Activated naive CD8-positive, alpha-beta T cell (primary cell): Measurements from ENCODE around the gene TIGAR.

Experiments used
- H3K27ac Mint-ChIP-seq: one replicate; pipeline ENCODE4 v1.8.0; 2021; ENCODE audit warnings: mixed read lengths
- H3K27me3 Mint-ChIP-seq: one replicate; pipeline ENCODE4 v1.8.0; 2021; ENCODE audit warnings: mixed read lengths
- H3K36me3 Mint-ChIP-seq: one replicate; pipeline ENCODE4 v1.8.0; 2021; ENCODE audit warnings: mixed read lengths
- H3K4me1 Mint-ChIP-seq: one replicate; pipeline ENCODE4 v1.8.0; 2021; ENCODE audit warnings: low read depth, mixed read lengths
- H3K4me3 Mint-ChIP-seq: one replicate; pipeline ENCODE4 v1.8.0; 2021; ENCODE audit warnings: mild to moderate bottlenecking, mixed read lengths
- H3K9me3 Mint-ChIP-seq: one replicate; pipeline ENCODE4 v1.8.0; 2021; ENCODE audit warnings: low read depth, mixed read lengths

TIGAR gene, protein sequence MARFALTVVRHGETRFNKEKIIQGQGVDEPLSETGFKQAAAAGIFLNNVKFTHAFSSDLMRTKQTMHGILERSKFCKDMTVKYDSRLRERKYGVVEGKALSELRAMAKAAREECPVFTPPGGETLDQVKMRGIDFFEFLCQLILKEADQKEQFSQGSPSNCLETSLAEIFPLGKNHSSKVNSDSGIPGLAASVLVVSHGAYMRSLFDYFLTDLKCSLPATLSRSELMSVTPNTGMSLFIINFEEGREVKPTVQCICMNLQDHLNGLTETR

DNA sequence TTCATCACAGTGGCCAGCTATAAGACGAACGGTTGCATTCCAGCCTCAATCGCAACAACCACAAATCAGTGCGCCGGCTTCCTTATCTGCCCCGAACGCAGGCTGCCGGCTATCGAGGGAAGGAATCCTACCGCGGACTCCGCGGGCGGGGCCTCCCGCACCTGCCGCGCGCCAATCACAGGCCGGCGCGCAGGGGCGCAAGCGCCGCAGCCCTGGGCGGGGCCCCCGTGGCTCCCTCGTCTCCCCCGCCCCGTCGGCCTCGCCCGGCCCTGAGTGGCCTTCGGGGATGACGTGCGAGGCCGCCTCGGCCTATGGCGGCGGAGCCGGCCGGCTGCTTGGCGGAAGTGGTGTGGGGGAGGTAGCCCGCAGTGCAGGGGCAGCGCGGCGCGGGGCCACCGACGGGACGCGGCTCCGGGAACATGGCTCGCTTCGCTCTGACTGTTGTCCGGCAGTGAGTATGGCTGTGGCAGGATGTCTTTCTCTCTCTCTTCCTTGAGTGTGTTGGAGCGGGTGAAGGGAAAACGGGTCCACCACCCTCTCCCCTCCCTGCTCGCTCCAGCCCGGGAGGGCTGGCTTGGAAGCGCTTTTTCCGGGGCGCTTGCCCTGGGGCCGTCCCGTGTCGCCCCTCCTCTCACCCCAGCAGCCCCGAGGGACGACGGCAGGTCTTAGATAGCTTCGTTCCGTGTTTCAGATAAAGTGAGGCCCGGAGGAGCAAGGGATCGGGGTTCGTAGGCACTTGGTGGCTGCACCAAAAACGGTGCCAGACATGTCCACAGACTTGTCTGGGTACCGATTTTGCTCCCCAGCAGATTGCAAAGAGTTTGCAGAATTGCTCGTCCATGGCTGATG is at the start of gene TIGAR:
Gene TIGAR, plus strand, starts transcription at position 361 of the 849 bp plus-strand sequence. Its CDS starts 59 bp downstream, at position 420.
- Mint-ChIP-seq H3K36me3 (no peaks in the 10 kb centered on the region), H3K4me1 (peaks cover 38% of the 10 kb centered on the region), H3K27ac (peak within 1 kb of the TSS; percentile 84), H3K4me3 (peak within 1 kb of the TSS; percentile 87), H3K9me3 (no peaks in the 10 kb centered on the region), H3K27me3 (no peaks in the 10 kb centered on the region)

DNA sequence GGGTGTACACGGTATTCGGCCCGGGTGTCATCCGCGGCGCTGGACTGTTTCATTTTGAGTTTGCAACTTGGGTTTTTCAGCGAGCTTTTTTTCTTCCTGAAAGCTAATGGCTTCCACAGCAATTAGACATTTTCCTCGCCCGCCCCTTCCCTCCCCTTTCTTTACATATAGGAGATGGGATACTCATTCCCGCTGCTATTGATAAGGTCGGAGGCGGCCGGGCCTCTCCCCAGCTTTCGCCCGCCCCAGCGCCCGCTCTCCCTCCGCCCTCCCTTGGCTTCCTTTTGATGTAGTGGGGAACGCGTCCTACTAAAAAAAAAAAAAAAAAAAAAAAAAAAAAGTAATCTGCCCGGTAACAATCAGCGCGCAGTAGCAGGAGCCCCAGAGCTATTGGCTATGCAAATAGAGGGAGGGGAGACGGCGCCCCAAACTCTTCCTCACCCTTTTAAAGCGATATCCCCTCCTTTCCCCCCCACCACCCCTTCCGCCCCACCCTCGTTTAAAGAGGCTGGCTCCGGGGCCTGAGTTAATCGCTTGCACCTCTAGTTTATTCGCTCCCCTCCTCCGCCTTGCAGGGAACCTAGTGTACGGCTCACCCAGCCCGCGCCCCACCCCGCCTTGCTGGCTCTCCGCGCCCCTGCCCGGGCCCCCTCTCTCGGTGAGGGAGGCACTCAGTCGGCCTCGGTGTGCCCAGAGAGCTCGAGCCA is 49.1 kb upstream of the TIGAR start:
- Mint-ChIP-seq H3K4me3 (peak overlapping the region; percentile 98), H3K27ac (peak overlapping the region; percentile 99), H3K9me3 (no peaks in the 10 kb centered on the region), H3K27me3 (no peaks in the 10 kb centered on the region), H3K4me1 (peaks cover 31% of the 10 kb centered on the region), H3K36me3 (peaks cover 10% of the 10 kb centered on the region)

DNA sequence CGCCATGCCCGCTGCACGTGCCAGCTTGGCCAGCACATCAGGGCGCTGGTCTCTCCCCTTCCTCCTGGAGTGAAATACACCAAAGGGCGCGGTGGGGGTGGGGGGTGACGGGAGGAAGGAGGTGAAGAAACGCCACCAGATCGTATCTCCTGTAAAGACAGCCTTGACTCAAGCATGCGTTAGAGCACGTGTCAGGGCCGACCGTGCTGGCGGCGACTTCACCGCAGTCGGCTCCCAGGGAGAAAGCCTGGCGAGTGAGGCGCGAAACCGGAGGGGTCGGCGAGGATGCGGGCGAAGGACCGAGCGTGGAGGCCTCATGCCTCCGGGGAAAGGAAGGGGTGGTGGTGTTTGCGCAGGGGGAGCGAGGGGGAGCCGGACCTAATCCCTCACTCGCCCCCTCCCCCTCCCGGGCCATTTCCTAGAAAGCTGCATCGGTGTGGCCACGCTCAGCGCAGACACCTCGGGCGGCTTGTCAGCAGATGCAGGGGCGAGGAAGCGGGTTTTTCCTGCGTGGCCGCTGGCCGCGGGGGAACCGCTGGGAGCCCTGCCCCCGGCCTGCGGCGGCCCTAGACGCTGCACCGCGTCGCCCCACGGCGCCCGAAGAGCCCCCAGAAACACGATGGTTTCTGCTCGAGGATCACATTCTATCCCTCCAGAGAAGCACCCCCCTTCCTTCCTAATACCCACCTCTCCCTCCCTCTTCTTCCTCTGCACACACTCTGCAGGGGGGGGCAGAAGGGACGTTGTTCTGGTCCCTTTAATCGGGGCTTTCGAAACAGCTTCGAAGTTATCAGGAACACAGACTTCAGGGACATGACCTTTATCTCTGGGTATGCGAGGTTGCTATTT is 48.4 kb upstream of the TIGAR start:
- Mint-ChIP-seq H3K27me3 (no peaks in the 10 kb centered on the region), H3K4me1 (peaks cover 30% of the 10 kb centered on the region), H3K27ac (peak overlapping the region; percentile 99), H3K4me3 (peak overlapping the region; percentile 98), H3K36me3 (peaks cover 14% of the 10 kb centered on the region), H3K9me3 (no peaks in the 10 kb centered on the region)

DNA sequence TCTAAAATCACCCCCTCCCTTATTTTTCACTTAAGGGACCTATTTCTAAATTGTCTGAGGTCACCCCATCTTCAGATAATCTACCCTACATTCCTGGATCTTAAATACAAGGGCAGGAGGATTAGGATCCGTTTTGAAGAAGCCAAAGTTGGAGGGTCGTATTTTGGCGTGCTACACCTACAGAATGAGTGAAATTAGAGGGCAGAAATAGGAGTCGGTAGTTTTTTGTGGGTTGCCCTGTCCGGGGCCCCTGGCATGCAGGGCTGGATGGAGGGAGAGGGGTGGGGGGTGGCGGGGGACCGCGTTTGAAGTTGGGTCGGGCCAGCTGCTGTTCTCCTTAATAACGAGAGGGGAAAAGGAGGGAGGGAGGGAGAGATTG is 47.8 kb upstream of the TIGAR start:
- Mint-ChIP-seq H3K27ac (peak overlapping the region; percentile 98), H3K4me1 (peaks cover 30% of the 10 kb centered on the region), H3K36me3 (peaks cover 20% of the 10 kb centered on the region), H3K4me3 (peak overlapping the region; percentile 98), H3K27me3 (no peaks in the 10 kb centered on the region), H3K9me3 (no peaks in the 10 kb centered on the region)

DNA sequence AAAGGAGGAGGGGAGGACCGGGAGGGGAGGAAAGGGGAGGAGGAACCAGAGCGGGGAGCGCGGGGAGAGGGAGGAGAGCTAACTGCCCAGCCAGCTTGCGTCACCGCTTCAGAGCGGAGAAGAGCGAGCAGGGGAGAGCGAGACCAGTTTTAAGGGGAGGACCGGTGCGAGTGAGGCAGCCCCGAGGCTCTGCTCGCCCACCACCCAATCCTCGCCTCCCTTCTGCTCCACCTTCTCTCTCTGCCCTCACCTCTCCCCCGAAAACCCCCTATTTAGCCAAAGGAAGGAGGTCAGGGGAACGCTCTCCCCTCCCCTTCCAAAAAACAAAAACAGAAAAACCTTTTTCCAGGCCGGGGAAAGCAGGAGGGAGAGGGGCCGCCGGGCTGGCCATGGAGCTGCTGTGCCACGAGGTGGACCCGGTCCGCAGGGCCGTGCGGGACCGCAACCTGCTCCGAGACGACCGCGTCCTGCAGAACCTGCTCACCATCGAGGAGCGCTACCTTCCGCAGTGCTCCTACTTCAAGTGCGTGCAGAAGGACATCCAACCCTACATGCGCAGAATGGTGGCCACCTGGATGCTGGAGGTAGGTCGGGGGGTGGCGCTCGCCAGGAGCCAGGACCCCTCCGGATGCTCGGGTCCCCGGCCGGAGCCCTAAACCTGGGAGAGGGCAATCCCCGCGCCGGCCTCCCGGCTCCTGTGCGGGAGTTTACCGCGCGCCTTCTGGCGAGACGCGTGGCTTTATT is 47.2 kb upstream of the TIGAR start, which contains the start of gene CCND2:
Gene CCND2, plus strand, starts transcription at position 111 of the 744 bp plus-strand sequence. Its CDS starts 279 bp downstream, at position 390.
- H3K4me1 Mint-ChIP-seq = peaks cover 29% of the 10 kb centered on the region

DNA sequence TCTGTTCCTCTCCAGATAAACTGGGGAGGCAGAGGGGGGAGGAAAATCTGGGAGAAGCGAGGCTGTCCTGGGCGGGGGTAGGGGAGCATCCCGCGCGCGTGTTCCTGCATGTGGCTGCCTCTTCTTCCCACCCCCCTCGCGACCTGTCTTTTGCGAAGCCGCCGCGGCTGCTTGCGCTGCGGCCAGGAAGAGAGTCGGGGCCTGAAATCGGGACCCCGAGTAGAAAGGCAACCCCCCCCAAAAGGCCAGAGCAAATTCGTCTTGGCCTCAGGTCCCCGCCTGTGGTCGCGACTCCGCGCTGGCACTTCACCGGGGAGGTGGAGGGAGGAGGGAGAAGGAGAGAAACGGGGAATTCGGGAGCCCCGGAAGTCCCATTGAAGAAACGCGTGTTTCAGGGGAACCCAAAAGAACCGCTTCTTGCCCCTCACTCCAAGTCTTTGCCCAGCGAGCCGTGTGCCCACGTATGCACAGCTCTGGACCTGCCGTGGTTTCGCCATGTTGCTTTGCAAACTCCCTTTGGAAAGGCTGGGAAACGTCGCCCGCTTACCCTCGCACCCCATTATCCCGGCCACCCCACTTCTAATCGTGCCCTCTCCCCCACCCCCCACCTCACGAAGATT is 46.5 kb upstream of the TIGAR start:
- peaks cover 35% of the 10 kb centered on the region for H3K4me1 Mint-ChIP-seq
- H3K27me3 Mint-ChIP-seq = no peaks in the 10 kb centered on the region
- peak overlapping the region; percentile 98 for H3K4me3 Mint-ChIP-seq
- no peaks in the 10 kb centered on the region for H3K9me3 Mint-ChIP-seq
- H3K36me3 Mint-ChIP-seq = peaks cover 20% of the 10 kb centered on the region
- H3K27ac Mint-ChIP-seq = peak overlapping the region; percentile 98

More for the DNA sequence above, 47.2 kb upstream of the TIGAR start, which contains the start of gene CCND2:
- H3K36me3 Mint-ChIP-seq = peaks cover 20% of the 10 kb centered on the region
- H3K4me3 Mint-ChIP-seq = peak within 1 kb of the TSS; percentile 98
- H3K27me3 Mint-ChIP-seq = no peaks in the 10 kb centered on the region
- peak within 1 kb of the TSS; percentile 99 for H3K27ac Mint-ChIP-seq
- H3K9me3 Mint-ChIP-seq = no peaks in the 10 kb centered on the region

DNA sequence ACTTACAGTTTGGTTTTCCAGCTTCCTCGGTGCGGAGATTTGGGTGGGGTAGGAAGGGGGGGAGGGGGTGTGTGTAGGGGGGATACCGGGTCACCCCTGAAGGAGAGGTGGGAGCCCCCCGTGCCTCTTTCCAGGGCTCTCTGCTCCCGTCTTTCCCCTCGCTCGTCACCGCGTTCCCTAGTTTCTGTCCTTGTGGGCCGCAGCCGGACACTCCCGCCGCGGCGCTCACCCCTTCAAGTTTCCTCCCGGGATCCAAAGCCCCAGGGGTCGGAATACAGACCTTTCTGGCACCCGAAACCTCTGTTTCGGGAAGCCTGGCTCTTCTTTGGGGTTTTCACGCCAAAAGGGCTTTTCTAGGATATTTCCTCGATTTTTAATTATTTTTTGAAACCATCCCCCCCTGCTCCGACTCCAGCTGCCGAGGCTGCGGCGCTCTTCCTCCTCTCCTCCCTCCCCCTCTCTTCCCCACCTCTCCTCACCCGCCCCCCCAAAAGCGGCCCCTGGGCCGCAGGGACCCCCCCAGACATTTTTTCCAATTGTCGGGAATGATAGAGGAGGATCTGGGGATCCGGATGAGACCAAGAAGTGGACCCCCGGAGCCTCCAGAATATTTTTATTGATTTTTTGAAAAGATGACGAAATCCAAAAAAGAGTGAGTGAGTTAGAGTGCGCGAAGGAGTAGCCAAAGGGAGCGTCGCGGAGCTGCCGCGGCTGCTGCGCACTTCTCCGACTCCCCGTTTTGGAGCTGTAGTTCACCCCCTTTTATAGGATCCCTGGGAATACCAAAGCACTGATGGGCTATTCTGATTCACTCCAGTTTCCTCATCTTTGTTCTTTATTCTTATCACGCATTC is 45.8 kb upstream of the TIGAR start:
- Mint-ChIP-seq H3K36me3 (peaks cover 20% of the 10 kb centered on the region), H3K9me3 (no peaks in the 10 kb centered on the region), H3K27ac (peak overlapping the region; percentile 98), H3K4me3 (peak overlapping the region; percentile 98), H3K4me1 (peaks cover 41% of the 10 kb centered on the region), H3K27me3 (no peaks in the 10 kb centered on the region)

DNA sequence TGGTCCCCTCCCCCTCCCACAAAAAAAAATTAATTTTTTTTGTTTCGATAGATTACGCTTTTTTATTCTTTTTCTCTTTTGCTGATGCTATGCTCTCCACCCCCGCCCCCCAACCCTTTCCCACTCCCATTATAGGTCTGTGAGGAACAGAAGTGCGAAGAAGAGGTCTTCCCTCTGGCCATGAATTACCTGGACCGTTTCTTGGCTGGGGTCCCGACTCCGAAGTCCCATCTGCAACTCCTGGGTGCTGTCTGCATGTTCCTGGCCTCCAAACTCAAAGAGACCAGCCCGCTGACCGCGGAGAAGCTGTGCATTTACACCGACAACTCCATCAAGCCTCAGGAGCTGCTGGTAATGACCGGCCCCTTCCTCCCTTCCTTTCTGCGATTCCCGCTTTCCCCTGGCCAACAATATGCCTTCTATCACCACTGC is 45.1 kb upstream of the TIGAR start:
- Mint-ChIP-seq H3K9me3 (no peaks in the 10 kb centered on the region), H3K4me3 (peak overlapping the region; percentile 98), H3K27me3 (no peaks in the 10 kb centered on the region), H3K27ac (peak overlapping the region; percentile 98), H3K36me3 (peaks cover 20% of the 10 kb centered on the region), H3K4me1 (peaks cover 45% of the 10 kb centered on the region)

DNA sequence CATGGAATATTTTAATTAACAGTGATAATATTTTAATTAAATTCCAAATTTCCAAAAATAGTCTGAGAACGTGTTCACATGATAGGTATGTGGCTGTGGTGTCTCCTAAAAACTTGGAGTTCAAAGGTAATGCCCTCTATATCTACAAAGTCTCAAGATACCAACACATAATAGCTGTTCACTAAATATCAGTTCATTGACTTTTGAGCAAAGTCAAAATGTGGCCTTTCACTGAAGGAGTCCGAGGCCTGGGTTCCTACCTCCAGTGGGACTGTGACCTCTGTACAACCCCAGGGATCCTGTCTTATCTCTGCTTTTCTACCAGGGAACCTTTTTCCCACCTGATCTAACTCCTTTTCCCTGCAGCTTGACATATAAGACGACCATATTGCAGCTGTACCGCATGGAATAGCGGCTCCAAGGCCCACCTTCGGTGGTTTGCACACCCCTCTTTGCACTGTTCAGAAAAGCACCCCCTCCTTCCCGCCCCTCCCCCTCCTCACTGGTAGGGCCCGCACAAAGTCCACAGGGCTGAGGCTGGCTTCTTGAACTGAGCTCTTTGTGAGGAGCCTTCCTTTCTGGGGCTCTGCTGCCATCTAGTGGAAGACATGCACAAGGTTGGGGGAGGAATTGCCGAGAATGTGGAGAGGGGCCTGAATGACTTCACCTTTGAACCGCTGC is 44.3 kb upstream of the TIGAR start:
- peaks cover 50% of the 10 kb centered on the region for H3K4me1 Mint-ChIP-seq
- peak overlapping the region; percentile 98 for H3K4me3 Mint-ChIP-seq
- peaks cover 20% of the 10 kb centered on the region for H3K36me3 Mint-ChIP-seq
- H3K27ac Mint-ChIP-seq = peak overlapping the region; percentile 92
- H3K27me3 Mint-ChIP-seq = no peaks in the 10 kb centered on the region
- H3K9me3 Mint-ChIP-seq = no peaks in the 10 kb centered on the region

DNA sequence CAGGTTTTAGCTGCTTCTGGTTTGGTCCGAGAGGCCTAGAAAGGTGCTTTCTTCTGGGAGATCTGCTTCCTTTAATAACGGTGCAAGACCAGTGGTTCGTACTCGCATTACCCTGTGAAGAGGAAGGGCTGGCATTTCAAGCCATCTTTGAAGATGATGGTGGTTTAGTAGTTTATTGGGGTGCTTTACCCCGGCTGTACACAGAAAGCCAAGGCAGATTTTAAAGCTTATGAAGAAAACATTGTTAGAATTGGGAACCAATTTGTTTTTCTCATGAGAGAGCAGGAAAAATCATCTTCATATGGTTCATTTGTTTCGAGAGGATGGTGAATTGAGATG is 43.8 kb upstream of the TIGAR start:
- H3K9me3 Mint-ChIP-seq = no peaks in the 10 kb centered on the region
- peak overlapping the region; percentile 98 for H3K4me3 Mint-ChIP-seq
- peaks cover 20% of the 10 kb centered on the region for H3K36me3 Mint-ChIP-seq
- H3K27me3 Mint-ChIP-seq = no peaks in the 10 kb centered on the region
- H3K4me1 Mint-ChIP-seq = peaks cover 51% of the 10 kb centered on the region
- H3K27ac Mint-ChIP-seq = peak overlapping the region; percentile 92

DNA sequence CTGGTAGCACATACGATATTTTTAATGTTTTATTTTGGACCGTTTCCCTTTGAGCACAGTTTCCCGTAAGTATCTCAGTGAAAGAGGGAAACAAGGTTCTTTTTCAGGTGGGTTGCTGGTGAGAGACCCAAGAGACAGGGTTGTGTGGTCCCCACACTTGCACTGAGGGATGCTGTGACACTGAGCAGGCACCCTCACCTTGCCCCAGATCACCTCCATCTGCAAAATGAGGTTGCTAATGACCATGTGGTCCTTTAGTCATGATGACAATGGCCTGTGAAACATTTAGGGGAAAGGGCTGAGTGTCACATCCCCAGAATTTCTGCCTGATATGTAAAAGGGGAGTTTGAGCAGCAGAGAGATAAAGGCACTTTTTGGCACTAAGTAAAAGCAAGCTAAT is 43.2 kb upstream of the TIGAR start:
- peaks cover 57% of the 10 kb centered on the region for H3K4me1 Mint-ChIP-seq
- H3K9me3 Mint-ChIP-seq = no peaks in the 10 kb centered on the region
- H3K4me3 Mint-ChIP-seq = peak overlapping the region; percentile 98
- H3K27me3 Mint-ChIP-seq = no peaks in the 10 kb centered on the region
- peak overlapping the region; percentile 86 for H3K27ac Mint-ChIP-seq
- H3K36me3 Mint-ChIP-seq = peaks cover 20% of the 10 kb centered on the region
